Astrocyte of the spinal cord (primary cell): Measurements from ENCODE around the gene CNDP2.

Experiments used
- DNase-seq: peaks from one replicate; pipeline ENCODE4 v3.0.0; 2011; ENCODE audit warnings: low read depth, low spot score
- H3K4me3 ChIP-seq: 2 replicates; pipeline ENCODE4 v1.5.1; 2011; ENCODE audit warnings: low read depth, mild to moderate bottlenecking, low read length, moderate library complexity
- CTCF ChIP-seq: IDR thresholded peaks from 2 replicates; pipeline ENCODE4 v1.5.1; 2012; ENCODE audit warnings: low read depth, mild to moderate bottlenecking, low read length, inconsistent platforms
- in situ Hi-C: cut with HindIII; loops from 2 replicates; pipeline ENCODE4 v1.10.0; 2017; ENCODE audit warnings: low sequenced_read_pairs

The CNDP2 gene

GRCh38 chr18:74571895-74572680 is 75.9 kb downstream of the CNDP2 start:
- no peak for DNase-seq
- no peak overlapping the region for H3K4me3 ChIP-seq
- no peak for TF ChIP-seq CTCF
- in situ Hi-C loops = no loop called here

- H3K4me3 ChIP-seq = no peak overlapping the region
- in situ Hi-C loops = no loop called here
- no peak for DNase-seq
- no peak for TF ChIP-seq CTCF
Observed at GRCh38 chr18:74573053-74573452, 76.9 kb downstream of the CNDP2 start.
